ENCODE measurements around the gene KRTAP5-2. TPM values are rescaled to one million over a fixed set of nuclear protein-coding genes. Genes with fewer than 3 reads are reported as not detected.
A peak's percentile ranks its signal among the peaks of the same experiment; 100 is the strongest.

KRTAP5-2 gene
- total and polyA plus RNA-seq, 10 donors = not detected

- DNase-seq = no peak
- no peak overlapping the region for H3K27ac ChIP-seq
- peaks cover 17 to 28% (median 25%) of the 10 kb centered on the region in 6 donors for H3K4me1 ChIP-seq
These were observed 48.5 kb downstream of the KRTAP5-2 start for GRCh38 chr11:1549338-1550330.

GRCh38 chr11:1548221-1549070 lies 49.6 kb downstream of the KRTAP5-2 start:
- H3K9me3 ChIP-seq = no peaks in the 10 kb centered on the region
- WGBS, 5 donors = 9 to 23% (median 15%) methylated on average over 17 to 34 of the region's 34 CpGs
- peak overlapping the region in 6 of 8 donors; percentile 2 to 71 (median 12) for H3K4me3 ChIP-seq
- intact Hi-C loops (cut with DNase I; ENCODE audit: low total_unique reads) = no loop called here
- H3K4me1 ChIP-seq = peaks cover 17 to 28% (median 25%) of the 10 kb centered on the region in 6 donors
- H3K27ac ChIP-seq = peak overlapping the region in 1 of 8 donors; percentile 18
- peaks cover 0 to 84% (median 37%) of the 10 kb centered on the region in 7 donors for H3K27me3 ChIP-seq (replicated peaks in 1 of 7)
- DNase-seq = no peak
- H3K36me3 ChIP-seq = no peaks in the 10 kb centered on the region
- TF ChIP-seq CTCF (IDR thresholded peaks at IDR 0.05 in 8 of 11, conservative IDR thresholded peaks at IDR 0.05 in 3 of 11) (no peak), POLR2AphosphoS5 (IDR thresholded peaks at IDR 0.05) (peak in 2 of 3 donors; percentile 14 to 15)

More at GRCh38 chr11:1549338-1550330, 48.5 kb downstream of the KRTAP5-2 start:
- intact Hi-C loops (cut with DNase I; ENCODE audit: low total_unique reads) = no loop called here
- Histone ChIP-seq H3K27me3 (replicated peaks in 1 of 7) (peaks cover 0 to 84% (median 37%) of the 10 kb centered on the region in 7 donors), H3K36me3 (no peaks in the 10 kb centered on the region), H3K4me3 (no peak overlapping the region), H3K9me3 (no peaks in the 10 kb centered on the region)
- TF ChIP-seq CTCF (IDR thresholded peaks at IDR 0.05 in 8 of 11, conservative IDR thresholded peaks at IDR 0.05 in 3 of 11) = no peak
- no peak for TF ChIP-seq POLR2AphosphoS5 (IDR thresholded peaks at IDR 0.05)
- TF ChIP-seq POLR2A (IDR thresholded peaks at IDR 0.05) = no peak
- 80 to 88% (median 85%) methylated on average over 13 of the region's 13 CpGs for WGBS, 5 donors

- Histone ChIP-seq H3K9me3 (no peaks in the 10 kb centered on the region), H3K4me3 (peak overlapping the region in 6 of 8 donors; percentile 25 to 71 (median 35)), H3K27me3 (replicated peaks in 1 of 7) (peaks cover 0 to 79% (median 36%) of the 10 kb centered on the region in 7 donors), H3K4me1 (peaks cover 17 to 28% (median 25%) of the 10 kb centered on the region in 6 donors), H3K27ac (peak overlapping the region in 1 of 8 donors; percentile 18), H3K36me3 (no peaks in the 10 kb centered on the region)
- no peak for DNase-seq
- intact Hi-C loops (cut with DNase I; ENCODE audit: low total_unique reads) = no loop called here
- 4 to 10% (median 9%) methylated on average over 13 to 33 of the region's 33 CpGs for WGBS, 5 donors
- TF ChIP-seq CTCF (IDR thresholded peaks at IDR 0.05 in 8 of 11, conservative IDR thresholded peaks at IDR 0.05 in 3 of 11) = no peak
- no peak for TF ChIP-seq POLR2AphosphoS5 (IDR thresholded peaks at IDR 0.05)
- no peak for TF ChIP-seq POLR2A (IDR thresholded peaks at IDR 0.05)
These were observed 50.5 kb downstream of the KRTAP5-2 start for GRCh38 chr11:1547467-1548098.

Other genes with a start within 250 kb of the KRTAP5-2 start
- gene BRSK2, start 208.4 kb downstream of the KRTAP5-2 start, total RNA-seq = under 1 TPM; 0.26 to 0.77 (median 0.47) TPM
- 1 to 10 TPM in 1 of 3 donors, under 1 TPM in 2; 0.17 to 1.5 (median 0.32) TPM for gene BRSK2, start 208.4 kb downstream of the KRTAP5-2 start, polyA plus RNA-seq
- 10 to 100 TPM; 28.1 to 49.8 (median 42.3) TPM for gene MOB2, start 111.5 kb downstream of the KRTAP5-2 start, total RNA-seq
- 10 to 100 TPM; 30.5 to 51.5 (median 32.6) TPM for gene MOB2, start 111.5 kb downstream of the KRTAP5-2 start, polyA plus RNA-seq
- 10 to 100 TPM in 1 of 7 donors, 1 to 10 TPM in 6; 1.4 to 18.4 (median 3.1) TPM for gene DUSP8, start 26.0 kb downstream of the KRTAP5-2 start, total RNA-seq
- 1 to 10 TPM in 1 of 3 donors, under 1 TPM in 2; 0.38 to 3.2 (median 0.87) TPM for gene DUSP8, start 26.0 kb downstream of the KRTAP5-2 start, polyA plus RNA-seq
- gene KRTAP5-1, start 13.0 kb downstream of the KRTAP5-2 start, total RNA-seq = not detected
- not detected for gene KRTAP5-1, start 13.0 kb downstream of the KRTAP5-2 start, polyA plus RNA-seq
- gene KRTAP5-3, start 10.2 kb upstream of the KRTAP5-2 start, total RNA-seq = not detected
- not detected for gene KRTAP5-3, start 10.2 kb upstream of the KRTAP5-2 start, polyA plus RNA-seq
- gene KRTAP5-4, start 23.8 kb upstream of the KRTAP5-2 start, total RNA-seq = not detected
- not detected for gene KRTAP5-4, start 23.8 kb upstream of the KRTAP5-2 start, polyA plus RNA-seq
- not detected for gene KRTAP5-5, start 31.5 kb upstream of the KRTAP5-2 start, total RNA-seq
- not detected for gene KRTAP5-5, start 31.5 kb upstream of the KRTAP5-2 start, polyA plus RNA-seq
- not detected for gene KRTAP5-6, start 98.9 kb upstream of the KRTAP5-2 start, total RNA-seq
- gene KRTAP5-6, start 98.9 kb upstream of the KRTAP5-2 start, polyA plus RNA-seq = not detected
- 10 to 100 TPM in 2 of 7 donors, 1 to 10 TPM in 5; 6.7 to 41.6 (median 8.2) TPM for gene IFITM10, start 152.3 kb upstream of the KRTAP5-2 start, total RNA-seq
- gene IFITM10, start 152.3 kb upstream of the KRTAP5-2 start, polyA plus RNA-seq = 1 to 10 TPM in 2 of 3 donors, under 1 TPM in 1; 0.80 to 6.9 (median 2.4) TPM
- 1,000 to 10,000 TPM in 2 of 7 donors, 100 to 1,000 TPM in 5; 653 to 1,234 (median 749) TPM for gene CTSD, start 165.6 kb upstream of the KRTAP5-2 start, total RNA-seq
- gene CTSD, start 165.6 kb upstream of the KRTAP5-2 start, polyA plus RNA-seq = 1,000 to 10,000 TPM in 1 of 3 donors, 100 to 1,000 TPM in 2; 289 to 1,120 (median 418) TPM
- gene SYT8, start 236.7 kb upstream of the KRTAP5-2 start, total RNA-seq = not detected
- gene SYT8, start 236.7 kb upstream of the KRTAP5-2 start, polyA plus RNA-seq = under 1 TPM in 1 of 3 donors, not detected in 2; 0.83 TPM
- 1 to 10 TPM; 2.3 to 8.6 (median 5.2) TPM for gene TNNI2, start 240.7 kb upstream of the KRTAP5-2 start, total RNA-seq
- 10 to 100 TPM in 2 of 3 donors, 1 to 10 TPM in 1; 7.3 to 21.8 (median 13.0) TPM for gene TNNI2, start 240.7 kb upstream of the KRTAP5-2 start, polyA plus RNA-seq

Data from spleen (tissue), 11 donors.